MM.1S (cell line): Measurements from ENCODE around the gene SLC26A4.

Source experiments
- DNase-seq: peaks from one replicate; pipeline ENCODE4 v3.0.0-alpha.2; 2015
- H2AFZ ChIP-seq: fragments of 300-600 bp; sonication (generic); 2 replicates; pipeline ENCODE4 v1.6.0; 2016; ENCODE audit warnings: antibody characterized with exemption, low read length
- H3F3A ChIP-seq: fragments of 300-600 bp; sonication (generic); 2 replicates; pipeline ENCODE4 v1.6.1; 2016; ENCODE audit warnings: mild to moderate bottlenecking, antibody characterized with exemption, low read length, moderate library complexity, mixed read lengths; ENCODE audit not compliant: insufficient read depth
- H3K27ac ChIP-seq: fragments of 300-600 bp; sonication (generic); 2 replicates; pipeline ENCODE4 v1.5.1; 2016; ENCODE audit warnings: mild to moderate bottlenecking, low read length
- H3K27me3 ChIP-seq: fragments of 300-600 bp; sonication (generic); replicated peaks from 2 replicates; pipeline ENCODE4 v1.6.0; 2016; ENCODE audit warnings: low read length; ENCODE audit not compliant: insufficient read depth
- H3K36me3 ChIP-seq: fragments of 300-600 bp; sonication (generic); replicated peaks from 2 replicates; pipeline ENCODE4 v1.6.1; 2016; ENCODE audit warnings: mild to moderate bottlenecking, low read length, mixed read lengths; ENCODE audit not compliant: insufficient read depth
- H3K4me1 ChIP-seq: fragments of 300-600 bp; sonication (generic); 2 replicates; pipeline ENCODE4 v1.6.1; 2016; ENCODE audit warnings: low read length, mixed read lengths
- H3K4me2 ChIP-seq: fragments of 300-600 bp; sonication (generic); 2 replicates; pipeline ENCODE4 v1.6.0; 2016; ENCODE audit warnings: low read depth, low read length
- H3K4me3 ChIP-seq: fragments of 300-600 bp; sonication (generic); 2 replicates; pipeline ENCODE4 v1.5.1; 2016; ENCODE audit warnings: low read length, mixed read lengths
- H3K79me2 ChIP-seq: fragments of 300-600 bp; sonication (generic); 2 replicates; pipeline ENCODE4 v1.6.1; 2016; ENCODE audit warnings: mixed run types, low read length, mixed read lengths
- H3K9ac ChIP-seq: fragments of 300-600 bp; sonication (generic); 2 replicates; pipeline ENCODE4 v1.6.1; 2016; ENCODE audit warnings: low read length, mixed read lengths
- H3K9me2 ChIP-seq: fragments of 300-600 bp; sonication (generic); replicated peaks from 2 replicates; pipeline ENCODE4 v1.6.1; 2016; ENCODE audit warnings: mild to moderate bottlenecking, low read length, mixed read lengths; ENCODE audit not compliant: insufficient read depth
- H3K9me3 ChIP-seq: fragments of 300-600 bp; sonication (generic); replicated peaks from 2 replicates; pipeline ENCODE4 v1.6.1; 2016; ENCODE audit warnings: mild to moderate bottlenecking, low read length, mixed read lengths; ENCODE audit not compliant: insufficient read depth
- H4K20me1 ChIP-seq: fragments of 300-600 bp; sonication (generic); 2 replicates; pipeline ENCODE4 v1.6.1; 2016; ENCODE audit warnings: mild to moderate bottlenecking, low read length, moderate library complexity, mixed read lengths; ENCODE audit not compliant: insufficient read depth
- EZH2 ChIP-seq: fragments of 300-600 bp; sonication (generic); optimal IDR thresholded peaks from 2 replicates; pipeline ENCODE3; 2017; ENCODE audit warnings: low read depth, mild to moderate bottlenecking, antibody characterized with exemption, low read length, mixed read lengths
- EZH2phosphoT487 ChIP-seq: fragments of 300-600 bp; sonication (generic); IDR thresholded peaks from 2 replicates; pipeline ENCODE4 v1.6.1; 2018; ENCODE audit warnings: antibody characterized with exemption, low read length
- TF ChIP-seq, protein P1 (sequence below): fragments of 300-600 bp; sonication (generic); IDR thresholded peaks from 2 replicates; pipeline ENCODE4 v1.5.1; 2016; ENCODE audit warnings: antibody characterized with exemption, low read length, mixed read lengths

The SLC26A4 gene

DNA sequence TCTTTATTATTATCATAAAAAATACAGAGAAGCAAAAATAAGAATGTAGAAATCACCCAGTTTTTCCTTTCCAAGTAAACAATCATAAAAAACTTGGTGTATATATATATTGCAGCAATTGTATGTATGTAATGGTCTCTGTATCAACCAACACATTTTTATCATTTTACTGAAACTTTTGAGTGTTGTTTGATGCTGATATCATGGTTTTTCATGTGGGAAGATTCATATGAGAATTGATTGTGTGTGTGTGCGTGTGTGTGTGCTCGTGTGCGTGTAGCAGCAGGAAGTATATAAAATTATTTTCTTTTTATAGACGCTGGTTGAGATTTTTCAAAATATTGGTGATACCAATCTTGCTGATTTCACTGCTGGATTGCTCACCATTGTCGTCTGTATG, 22.3 kb downstream of the SLC26A4 start:
- H3K9me2 ChIP-seq: no peaks in the 10 kb centered on the region
- no peaks in the 10 kb centered on the region for H4K20me1 ChIP-seq
- H3K9ac ChIP-seq: no peak overlapping the region
- no peak overlapping the region for H3K4me2 ChIP-seq
- no peak overlapping the region for H3K27ac ChIP-seq
- no peak overlapping the region for H3K4me3 ChIP-seq
- H3K4me1 ChIP-seq: no peaks in the 10 kb centered on the region
- no peaks in the 10 kb centered on the region for H3K9me3 ChIP-seq
- TF ChIP-seq, protein P1, sequence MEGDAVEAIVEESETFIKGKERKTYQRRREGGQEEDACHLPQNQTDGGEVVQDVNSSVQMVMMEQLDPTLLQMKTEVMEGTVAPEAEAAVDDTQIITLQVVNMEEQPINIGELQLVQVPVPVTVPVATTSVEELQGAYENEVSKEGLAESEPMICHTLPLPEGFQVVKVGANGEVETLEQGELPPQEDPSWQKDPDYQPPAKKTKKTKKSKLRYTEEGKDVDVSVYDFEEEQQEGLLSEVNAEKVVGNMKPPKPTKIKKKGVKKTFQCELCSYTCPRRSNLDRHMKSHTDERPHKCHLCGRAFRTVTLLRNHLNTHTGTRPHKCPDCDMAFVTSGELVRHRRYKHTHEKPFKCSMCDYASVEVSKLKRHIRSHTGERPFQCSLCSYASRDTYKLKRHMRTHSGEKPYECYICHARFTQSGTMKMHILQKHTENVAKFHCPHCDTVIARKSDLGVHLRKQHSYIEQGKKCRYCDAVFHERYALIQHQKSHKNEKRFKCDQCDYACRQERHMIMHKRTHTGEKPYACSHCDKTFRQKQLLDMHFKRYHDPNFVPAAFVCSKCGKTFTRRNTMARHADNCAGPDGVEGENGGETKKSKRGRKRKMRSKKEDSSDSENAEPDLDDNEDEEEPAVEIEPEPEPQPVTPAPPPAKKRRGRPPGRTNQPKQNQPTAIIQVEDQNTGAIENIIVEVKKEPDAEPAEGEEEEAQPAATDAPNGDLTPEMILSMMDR: no peak
- TF ChIP-seq EZH2phosphoT487 (no peak), EZH2 (no peak)
- H2AFZ ChIP-seq: no peak overlapping the region
- H3K36me3 ChIP-seq: no peaks in the 10 kb centered on the region
- H3K27me3 ChIP-seq: no peaks in the 10 kb centered on the region
- no peaks in the 10 kb centered on the region for H3F3A ChIP-seq
- H3K79me2 ChIP-seq: no peaks in the 10 kb centered on the region
- DNase-seq: no peak

DNA sequence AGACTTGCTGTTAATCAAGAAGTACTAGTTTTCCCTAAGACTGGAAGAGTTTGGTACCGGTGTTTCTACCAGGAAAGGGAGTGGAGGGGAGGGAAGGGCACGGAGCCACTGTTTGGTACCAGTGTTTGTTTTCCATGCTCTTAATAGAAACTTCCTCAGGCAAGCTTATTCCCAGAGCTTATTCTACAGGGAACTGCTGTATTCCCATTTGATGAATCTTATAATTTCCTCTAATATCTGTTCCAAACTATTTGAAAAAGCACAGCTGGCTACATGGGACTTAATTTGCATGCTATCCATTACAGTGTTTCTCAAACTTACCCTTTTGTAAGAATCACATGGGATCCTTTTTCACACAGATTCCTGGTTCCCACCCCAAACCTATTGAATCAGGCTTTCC, 23.7 kb downstream of the SLC26A4 start:
- no peaks in the 10 kb centered on the region for H3K4me1 ChIP-seq
- H3K9me2 ChIP-seq: no peaks in the 10 kb centered on the region
- H3F3A ChIP-seq: no peaks in the 10 kb centered on the region
- no peak overlapping the region for H3K4me3 ChIP-seq
- H3K9me3 ChIP-seq: no peaks in the 10 kb centered on the region
- no peak overlapping the region for H3K4me2 ChIP-seq
- no peaks in the 10 kb centered on the region for H3K36me3 ChIP-seq
- no peaks in the 10 kb centered on the region for H3K79me2 ChIP-seq
- no peak for DNase-seq
- no peaks in the 10 kb centered on the region for H3K27me3 ChIP-seq
- no peak overlapping the region for H2AFZ ChIP-seq
- no peak overlapping the region for H3K9ac ChIP-seq
- no peaks in the 10 kb centered on the region for H4K20me1 ChIP-seq
- no peak overlapping the region for H3K27ac ChIP-seq
- TF ChIP-seq EZH2phosphoT487 (no peak), EZH2 (no peak)
- TF ChIP-seq, protein P1: no peak

DNA sequence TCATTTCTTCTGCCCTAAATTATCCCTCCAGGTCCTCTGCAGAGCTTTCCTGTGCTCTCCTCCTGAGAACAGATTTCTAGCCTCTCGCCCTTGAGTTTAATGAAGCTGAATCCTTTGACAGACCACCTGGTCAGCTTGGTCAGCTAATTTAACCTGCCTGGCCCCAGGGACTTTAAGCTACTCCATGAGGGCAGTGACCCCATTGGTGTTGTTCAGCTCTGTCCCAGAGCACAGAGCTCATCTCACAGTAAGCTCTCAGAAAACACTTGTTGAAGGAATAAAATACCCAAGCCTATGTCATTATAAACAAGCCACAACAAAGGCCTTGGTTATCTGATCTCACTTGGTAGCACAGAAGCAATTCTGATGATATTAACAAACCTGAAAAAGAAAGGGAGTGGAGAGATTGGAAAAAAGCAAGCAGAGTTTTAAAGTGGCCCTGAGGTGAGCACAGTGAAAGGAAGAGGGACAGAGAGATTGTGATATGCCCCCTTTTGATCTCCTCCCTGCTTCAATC, 24.4 kb downstream of the SLC26A4 start:
- Histone ChIP-seq H3K27ac (no peak overlapping the region), H4K20me1 (no peaks in the 10 kb centered on the region), H3K9me3 (no peaks in the 10 kb centered on the region), H3K79me2 (no peaks in the 10 kb centered on the region), H3K4me1 (no peaks in the 10 kb centered on the region), H2AFZ (no peak overlapping the region), H3K36me3 (no peaks in the 10 kb centered on the region), H3K4me2 (no peak overlapping the region), H3K9ac (no peak overlapping the region), H3K4me3 (no peak overlapping the region), H3F3A (no peaks in the 10 kb centered on the region), H3K9me2 (no peaks in the 10 kb centered on the region), H3K27me3 (no peaks in the 10 kb centered on the region)
- no peak for DNase-seq
- no peak for TF ChIP-seq EZH2
- TF ChIP-seq, protein P1: no peak
- no peak for TF ChIP-seq EZH2phosphoT487
